Measurements from ENCODE around the gene ZFAND3. TPM values are rescaled to one million over a fixed set of nuclear protein-coding genes. Genes with fewer than 3 reads are reported as not detected.
"Not testable (repeated sequence)": the region's sequence is repeated elsewhere in the genome, so short reads cannot be mapped to it uniquely, and the experiment has no call there.

Gene ZFAND3
- total and polyA plus RNA-seq, 2 donors (not counting 1 experiment from before 2014, with no cell fraction given), result 21.5 to 40.8 TPM

GRCh38 chr6:37992749-37993148 is 173.2 kb downstream of the ZFAND3 start:
- TF ChIP-seq CTCF (conservative IDR thresholded peaks at IDR 0.05 in 1 of 2, IDR thresholded peaks at IDR 0.05 in 1 of 2; ENCODE audit: low read depth in 1 of 2, low read length in 2 of 2) (no peak), EZH2 (IDR thresholded peaks at IDR 0.05; ENCODE audit: low read length, missing control alignments) (no peak)
- H3K36me3 ChIP-seq (ENCODE audit: control insufficient read depth, insufficient read depth, low read length), result no peaks in the 10 kb centered on the region
- H3K4me1 ChIP-seq (ENCODE audit: control insufficient read depth, extremely low read depth, insufficient read depth, low read length), result peaks cover 14% of the 10 kb centered on the region
- H3K4me3 ChIP-seq (replicated peaks in 1 of 4; ENCODE audit: control extremely low read depth in 1 of 4, insufficient read depth in 1 of 4, low read depth in 3 of 4, low read length in 4 of 4), result no peak overlapping the region
- no peak overlapping the region for H2AFZ ChIP-seq (ENCODE audit: low read length)
- no peak overlapping the region for H3K9ac ChIP-seq (ENCODE audit: insufficient read depth, low read length)
- H3K4me2 ChIP-seq (ENCODE audit: extremely low read depth, insufficient read depth, low read length), result no peak overlapping the region
- H4K20me1 ChIP-seq (ENCODE audit: control insufficient read depth, extremely low read depth, insufficient read depth, low read length), result peaks cover 7% of the 10 kb centered on the region
- no peak for DNase-seq (ENCODE audit: low read depth in 2 of 2)
- no peaks in the 10 kb centered on the region for H3K27me3 ChIP-seq (ENCODE audit: control insufficient read depth, insufficient read depth, low read length)
- peaks cover 49% of the 10 kb centered on the region for H3K79me2 ChIP-seq (ENCODE audit: control insufficient read depth, insufficient read depth, low read length)
- no peaks in the 10 kb centered on the region for H3K9me3 ChIP-seq (ENCODE audit: control insufficient read depth, insufficient read depth, low read depth, low read length)
- H3K27ac ChIP-seq (ENCODE audit: insufficient read depth, low read length), result no peak overlapping the region

GRCh38 chr6:37993194-37993593 is 173.7 kb downstream of the ZFAND3 start:
- H3K27ac ChIP-seq (ENCODE audit: insufficient read depth, low read length); H3K4me3 ChIP-seq (replicated peaks in 1 of 4; ENCODE audit: control extremely low read depth in 1 of 4, insufficient read depth in 1 of 4, low read depth in 3 of 4, low read length in 4 of 4); H4K20me1 ChIP-seq (ENCODE audit: control insufficient read depth, extremely low read depth, insufficient read depth, low read length); H3K9me3 ChIP-seq (ENCODE audit: control insufficient read depth, insufficient read depth, low read depth, low read length); H2AFZ ChIP-seq (ENCODE audit: low read length); H3K27me3 ChIP-seq (ENCODE audit: control insufficient read depth, insufficient read depth, low read length); H3K36me3 ChIP-seq (ENCODE audit: control insufficient read depth, insufficient read depth, low read length); H3K9ac ChIP-seq (ENCODE audit: insufficient read depth, low read length); H3K4me2 ChIP-seq (ENCODE audit: extremely low read depth, insufficient read depth, low read length); DNase-seq (ENCODE audit: low read depth in 2 of 2): not testable (repeated sequence)
- Histone ChIP-seq H3K79me2 (ENCODE audit: control insufficient read depth, insufficient read depth, low read length) (peaks cover 51% of the 10 kb centered on the region), H3K4me1 (ENCODE audit: control insufficient read depth, extremely low read depth, insufficient read depth, low read length) (peaks cover 13% of the 10 kb centered on the region)

GRCh38 chr6:37993596-37993995 is 174.1 kb downstream of the ZFAND3 start:
- H3K4me1 ChIP-seq (ENCODE audit: control insufficient read depth, extremely low read depth, insufficient read depth, low read length), result peaks cover 10% of the 10 kb centered on the region
- H3K36me3 ChIP-seq (ENCODE audit: control insufficient read depth, insufficient read depth, low read length), result no peaks in the 10 kb centered on the region
- H2AFZ ChIP-seq (ENCODE audit: low read length), result no peak overlapping the region
- no peak for DNase-seq (ENCODE audit: low read depth in 2 of 2)
- no peak overlapping the region for H3K27ac ChIP-seq (ENCODE audit: insufficient read depth, low read length)
- no peaks in the 10 kb centered on the region for H3K27me3 ChIP-seq (ENCODE audit: control insufficient read depth, insufficient read depth, low read length)
- no peaks in the 10 kb centered on the region for H3K9me3 ChIP-seq (ENCODE audit: control insufficient read depth, insufficient read depth, low read depth, low read length)
- H3K4me2 ChIP-seq (ENCODE audit: extremely low read depth, insufficient read depth, low read length), result no peak overlapping the region
- no peak overlapping the region for H3K4me3 ChIP-seq (replicated peaks in 1 of 4; ENCODE audit: control extremely low read depth in 1 of 4, insufficient read depth in 1 of 4, low read depth in 3 of 4, low read length in 4 of 4)
- no peak for TF ChIP-seq CTCF (conservative IDR thresholded peaks at IDR 0.05 in 1 of 2, IDR thresholded peaks at IDR 0.05 in 1 of 2; ENCODE audit: low read depth in 1 of 2, low read length in 2 of 2)
- no peak for TF ChIP-seq EZH2 (IDR thresholded peaks at IDR 0.05; ENCODE audit: low read length, missing control alignments)
- peaks cover 51% of the 10 kb centered on the region for H3K79me2 ChIP-seq (ENCODE audit: control insufficient read depth, insufficient read depth, low read length)
- H4K20me1 ChIP-seq (ENCODE audit: control insufficient read depth, extremely low read depth, insufficient read depth, low read length), result peaks cover 6% of the 10 kb centered on the region
- no peak overlapping the region for H3K9ac ChIP-seq (ENCODE audit: insufficient read depth, low read length)

All from fibroblast of lung (primary cell).